Measurements from ENCODE around the gene UGT2B15. TPM values are rescaled to one million over a fixed set of nuclear protein-coding genes. Genes with fewer than 3 reads are reported as not detected.
"Not testable (repeated sequence)": the region's sequence is repeated elsewhere in the genome, so short reads cannot be mapped to it uniquely, and the experiment has no call there.

Gene UGT2B15
- total RNA-seq, 1 experiment from 2014 or later, result 0.13 TPM

DNA sequence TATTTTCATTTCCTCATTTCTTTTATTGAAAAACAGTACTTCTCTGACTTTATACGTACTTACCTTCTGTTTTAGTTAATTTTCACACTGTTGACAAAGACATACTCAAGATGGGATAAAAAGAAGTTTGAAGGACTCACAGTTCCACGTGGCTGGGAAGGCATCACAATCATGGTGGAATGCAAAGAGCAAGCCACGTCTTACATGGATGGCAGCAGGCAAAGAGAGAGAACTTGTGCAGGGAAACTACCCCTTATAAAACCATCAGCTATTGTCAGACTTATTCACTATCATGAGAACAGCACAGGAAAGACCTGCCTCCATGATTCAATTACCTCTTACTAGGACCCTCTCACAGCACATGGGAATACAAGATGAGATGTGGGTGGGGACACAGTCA lies 20.7 kb upstream of the UGT2B15 start:
- intact Hi-C loops (cut with micrococcal nuclease; ENCODE audit: unreplicated experiment), result no loop called here
- Histone ChIP-seq H3K27ac (ENCODE audit: low read length) (no peak overlapping the region), H3K36me3 (ENCODE audit: control insufficient read depth, insufficient read depth, low read length) (no peaks in the 10 kb centered on the region), H3K4me3 (ENCODE audit: low read depth in 2 of 2, low read length in 2 of 2) (no peak overlapping the region), H3K27me3 (ENCODE audit: control insufficient read depth, insufficient read depth, low read length) (no peaks in the 10 kb centered on the region), H3K9me3 (ENCODE audit: control insufficient read depth, insufficient read depth, low read depth, low read length) (no peaks in the 10 kb centered on the region), H3K4me1 (ENCODE audit: control insufficient read depth, insufficient read depth, low read length) (no peaks in the 10 kb centered on the region)
- ChIA-PET CTCF (no interaction called here), POLR2A (no interaction called here)
- ATAC-seq (no peak), DNase-seq (ENCODE audit: low read depth, low spot score) (no peak)
- in situ Hi-C loops (cut with HindIII; ENCODE audit: low pct_unique_long_range_greater_than_20kb, low sequenced_read_pairs), result no loop called here
- TF ChIP-seq, protein P1, sequence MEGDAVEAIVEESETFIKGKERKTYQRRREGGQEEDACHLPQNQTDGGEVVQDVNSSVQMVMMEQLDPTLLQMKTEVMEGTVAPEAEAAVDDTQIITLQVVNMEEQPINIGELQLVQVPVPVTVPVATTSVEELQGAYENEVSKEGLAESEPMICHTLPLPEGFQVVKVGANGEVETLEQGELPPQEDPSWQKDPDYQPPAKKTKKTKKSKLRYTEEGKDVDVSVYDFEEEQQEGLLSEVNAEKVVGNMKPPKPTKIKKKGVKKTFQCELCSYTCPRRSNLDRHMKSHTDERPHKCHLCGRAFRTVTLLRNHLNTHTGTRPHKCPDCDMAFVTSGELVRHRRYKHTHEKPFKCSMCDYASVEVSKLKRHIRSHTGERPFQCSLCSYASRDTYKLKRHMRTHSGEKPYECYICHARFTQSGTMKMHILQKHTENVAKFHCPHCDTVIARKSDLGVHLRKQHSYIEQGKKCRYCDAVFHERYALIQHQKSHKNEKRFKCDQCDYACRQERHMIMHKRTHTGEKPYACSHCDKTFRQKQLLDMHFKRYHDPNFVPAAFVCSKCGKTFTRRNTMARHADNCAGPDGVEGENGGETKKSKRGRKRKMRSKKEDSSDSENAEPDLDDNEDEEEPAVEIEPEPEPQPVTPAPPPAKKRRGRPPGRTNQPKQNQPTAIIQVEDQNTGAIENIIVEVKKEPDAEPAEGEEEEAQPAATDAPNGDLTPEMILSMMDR (IDR thresholded peaks at IDR 0.05), result no peak
- TF ChIP-seq, protein P2, sequence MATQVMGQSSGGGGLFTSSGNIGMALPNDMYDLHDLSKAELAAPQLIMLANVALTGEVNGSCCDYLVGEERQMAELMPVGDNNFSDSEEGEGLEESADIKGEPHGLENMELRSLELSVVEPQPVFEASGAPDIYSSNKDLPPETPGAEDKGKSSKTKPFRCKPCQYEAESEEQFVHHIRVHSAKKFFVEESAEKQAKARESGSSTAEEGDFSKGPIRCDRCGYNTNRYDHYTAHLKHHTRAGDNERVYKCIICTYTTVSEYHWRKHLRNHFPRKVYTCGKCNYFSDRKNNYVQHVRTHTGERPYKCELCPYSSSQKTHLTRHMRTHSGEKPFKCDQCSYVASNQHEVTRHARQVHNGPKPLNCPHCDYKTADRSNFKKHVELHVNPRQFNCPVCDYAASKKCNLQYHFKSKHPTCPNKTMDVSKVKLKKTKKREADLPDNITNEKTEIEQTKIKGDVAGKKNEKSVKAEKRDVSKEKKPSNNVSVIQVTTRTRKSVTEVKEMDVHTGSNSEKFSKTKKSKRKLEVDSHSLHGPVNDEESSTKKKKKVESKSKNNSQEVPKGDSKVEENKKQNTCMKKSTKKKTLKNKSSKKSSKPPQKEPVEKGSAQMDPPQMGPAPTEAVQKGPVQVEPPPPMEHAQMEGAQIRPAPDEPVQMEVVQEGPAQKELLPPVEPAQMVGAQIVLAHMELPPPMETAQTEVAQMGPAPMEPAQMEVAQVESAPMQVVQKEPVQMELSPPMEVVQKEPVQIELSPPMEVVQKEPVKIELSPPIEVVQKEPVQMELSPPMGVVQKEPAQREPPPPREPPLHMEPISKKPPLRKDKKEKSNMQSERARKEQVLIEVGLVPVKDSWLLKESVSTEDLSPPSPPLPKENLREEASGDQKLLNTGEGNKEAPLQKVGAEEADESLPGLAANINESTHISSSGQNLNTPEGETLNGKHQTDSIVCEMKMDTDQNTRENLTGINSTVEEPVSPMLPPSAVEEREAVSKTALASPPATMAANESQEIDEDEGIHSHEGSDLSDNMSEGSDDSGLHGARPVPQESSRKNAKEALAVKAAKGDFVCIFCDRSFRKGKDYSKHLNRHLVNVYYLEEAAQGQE (IDR thresholded peaks at IDR 0.05; ENCODE audit: insufficient read depth in 1 of 2, low read depth in 2 of 2, low read length in 1 of 2), result no peak
- TF ChIP-seq TCF7L2 (IDR thresholded peaks at IDR 0.05; ENCODE audit: low read depth, low read length), result no peak
- TF ChIP-seq POLR2AphosphoS5 (IDR thresholded peaks at IDR 0.05; ENCODE audit: low read depth, low read length), result no peak
- no peak for TF ChIP-seq SIN3A (IDR thresholded peaks at IDR 0.05; ENCODE audit: borderline replicate concordance, insufficient read depth, low read depth, low read length)
- BruUV-seq (replicated peaks), result no TSS peak

DNA sequence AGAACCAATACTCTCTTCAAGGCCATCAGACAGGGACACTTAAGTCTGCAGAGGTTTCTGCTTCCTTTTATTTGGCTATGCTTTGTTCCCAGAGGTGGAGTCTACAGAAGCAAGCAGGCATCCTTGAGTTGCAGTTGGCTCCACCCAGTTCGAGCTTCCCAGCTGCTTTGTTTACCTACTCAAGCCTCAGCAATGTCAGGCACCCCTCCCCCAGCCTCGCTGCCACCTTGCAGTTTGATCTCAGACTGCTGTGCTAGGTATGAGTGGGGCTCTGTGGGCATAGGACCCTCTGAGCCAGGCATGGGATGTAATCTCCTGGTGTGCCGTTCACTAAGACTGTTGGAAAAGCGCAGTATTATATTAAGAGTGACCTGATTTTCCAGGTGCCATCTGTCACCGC lies 12.6 kb upstream of the UGT2B15 start:
- in situ Hi-C loops (cut with HindIII; ENCODE audit: low pct_unique_long_range_greater_than_20kb, low sequenced_read_pairs) (no loop called here), intact Hi-C loops (cut with micrococcal nuclease; ENCODE audit: unreplicated experiment) (no loop called here)
- Histone ChIP-seq H3K27ac (ENCODE audit: low read length) (no peak overlapping the region), H3K4me3 (ENCODE audit: low read depth in 2 of 2, low read length in 2 of 2) (no peak overlapping the region), H3K27me3 (ENCODE audit: control insufficient read depth, insufficient read depth, low read length) (no peaks in the 10 kb centered on the region), H3K9me3 (ENCODE audit: control insufficient read depth, insufficient read depth, low read depth, low read length) (no peaks in the 10 kb centered on the region), H3K36me3 (ENCODE audit: control insufficient read depth, insufficient read depth, low read length) (no peaks in the 10 kb centered on the region), H3K4me1 (ENCODE audit: control insufficient read depth, insufficient read depth, low read length) (no peaks in the 10 kb centered on the region)
- TF ChIP-seq TCF7L2 (IDR thresholded peaks at IDR 0.05; ENCODE audit: low read depth, low read length) (no peak), SIN3A (IDR thresholded peaks at IDR 0.05; ENCODE audit: borderline replicate concordance, insufficient read depth, low read depth, low read length) (no peak), POLR2AphosphoS5 (IDR thresholded peaks at IDR 0.05; ENCODE audit: low read depth, low read length) (no peak)
- TF ChIP-seq, protein P2 (IDR thresholded peaks at IDR 0.05; ENCODE audit: insufficient read depth in 1 of 2, low read depth in 2 of 2, low read length in 1 of 2), result no peak
- TF ChIP-seq, protein P1 (IDR thresholded peaks at IDR 0.05), result no peak
- ATAC-seq (no peak), DNase-seq (ENCODE audit: low read depth, low spot score) (no peak)
- CTCF ChIA-PET, result no interaction called here
- BruUV-seq (replicated peaks), result no TSS peak
- POLR2A ChIA-PET, result no interaction called here

GRCh38 chr4:68681298-68681697 lies 10.8 kb upstream of the UGT2B15 start:
- in situ Hi-C loops (cut with HindIII; ENCODE audit: low pct_unique_long_range_greater_than_20kb, low sequenced_read_pairs); H3K36me3 ChIP-seq (ENCODE audit: control insufficient read depth, insufficient read depth, low read length); H3K9me3 ChIP-seq (ENCODE audit: control insufficient read depth, insufficient read depth, low read depth, low read length); H3K4me3 ChIP-seq (ENCODE audit: low read depth in 2 of 2, low read length in 2 of 2); POLR2A ChIA-PET; H3K27ac ChIP-seq (ENCODE audit: low read length); H3K27me3 ChIP-seq (ENCODE audit: control insufficient read depth, insufficient read depth, low read length); DNase-seq (ENCODE audit: low read depth, low spot score); ATAC-seq; intact Hi-C loops (cut with micrococcal nuclease; ENCODE audit: unreplicated experiment); CTCF ChIA-PET; H3K4me1 ChIP-seq (ENCODE audit: control insufficient read depth, insufficient read depth, low read length); BruUV-seq (replicated peaks): not testable (repeated sequence)
